HG02943 (cell line): ENCODE measurements around the gene DNAI2.
"Not testable (repeated sequence)": the region's sequence is repeated elsewhere in the genome, so short reads cannot be mapped to it uniquely, and the experiment has no call there.

Source experiments
- ATAC-seq: cut with Tn5 transposase; IDR thresholded peaks from one replicate; pipeline ENCODE4 v1.9.1; 2021; ENCODE audit warnings: mild to moderate bottlenecking, low read depth, moderate library complexity; ENCODE audit not compliant: unreplicated experiment

The DNAI2 gene

DNA sequence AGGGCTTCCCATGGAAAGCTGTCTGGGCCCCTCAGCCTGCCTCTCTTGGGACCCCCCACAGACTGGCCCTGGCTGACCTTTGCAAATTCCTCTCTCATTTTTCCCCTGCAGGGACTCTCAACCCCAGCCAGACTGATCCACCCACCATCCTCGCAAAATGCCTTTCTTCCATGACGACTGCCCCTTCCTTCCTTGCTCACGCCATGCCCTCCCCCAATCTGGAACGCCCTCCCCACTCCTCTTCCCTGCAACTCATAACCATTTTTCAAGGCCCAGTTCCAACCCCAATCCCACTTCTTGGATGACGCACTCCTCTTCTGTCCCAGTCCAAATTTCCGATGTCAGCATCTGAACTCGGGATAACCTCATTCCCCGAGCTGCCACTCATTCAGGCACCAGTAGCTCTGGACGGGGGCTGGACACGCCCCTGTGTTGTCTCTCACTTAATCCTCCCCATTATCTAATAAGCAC lies 1.3 kb upstream of the DNAI2 start:
- ATAC-seq = no peak

- ATAC-seq = no peak
Measured at GRCh38 chr17:74274709-74275340, 791 bp downstream of the DNAI2 start.

DNA sequence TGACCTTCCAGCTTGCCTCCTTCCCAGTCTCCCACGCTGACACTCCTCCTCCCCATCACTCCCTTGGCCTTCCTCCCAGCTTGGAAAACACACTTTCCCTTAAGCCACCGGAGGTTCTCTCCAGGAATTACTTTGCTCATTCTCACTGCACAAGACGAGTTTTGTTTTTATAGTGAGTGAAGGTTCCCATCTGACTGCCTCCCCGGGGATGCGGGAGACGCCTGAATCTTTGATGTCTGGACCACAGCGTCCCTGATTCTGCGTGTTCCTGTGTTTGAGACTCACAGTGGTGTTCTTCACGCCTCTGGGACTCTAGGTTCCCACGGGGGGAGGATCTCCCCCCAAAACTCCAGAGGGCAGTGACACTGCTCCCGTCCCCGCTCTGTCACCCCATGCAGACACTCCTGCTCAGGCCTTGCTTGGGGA lies 2.0 kb downstream of the DNAI2 start:
- no peak for ATAC-seq

- ATAC-seq = no peak
Measured at GRCh38 chr17:74276541-74277009, 2.5 kb downstream of the DNAI2 start.

DNA sequence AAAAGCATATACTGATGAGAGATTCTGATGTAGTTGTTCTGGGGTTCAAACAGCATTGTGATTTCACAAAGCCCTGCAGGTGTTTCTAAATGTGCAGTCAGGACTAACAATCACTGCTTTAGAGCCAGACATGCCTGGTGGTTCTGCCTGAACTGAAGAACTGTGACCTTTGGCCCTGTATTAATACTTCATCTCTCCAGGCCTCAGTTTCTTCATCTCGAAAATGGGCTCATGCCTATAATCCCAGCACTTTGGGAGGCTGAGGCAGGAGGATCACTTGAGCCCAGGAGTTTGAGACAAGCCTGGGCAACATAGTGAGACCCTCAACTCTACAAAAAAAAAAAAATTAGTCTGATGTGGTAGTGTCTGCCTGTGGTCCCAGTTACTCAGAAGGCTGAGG lies 3.9 kb downstream of the DNAI2 start:
- no peak for ATAC-seq

DNA sequence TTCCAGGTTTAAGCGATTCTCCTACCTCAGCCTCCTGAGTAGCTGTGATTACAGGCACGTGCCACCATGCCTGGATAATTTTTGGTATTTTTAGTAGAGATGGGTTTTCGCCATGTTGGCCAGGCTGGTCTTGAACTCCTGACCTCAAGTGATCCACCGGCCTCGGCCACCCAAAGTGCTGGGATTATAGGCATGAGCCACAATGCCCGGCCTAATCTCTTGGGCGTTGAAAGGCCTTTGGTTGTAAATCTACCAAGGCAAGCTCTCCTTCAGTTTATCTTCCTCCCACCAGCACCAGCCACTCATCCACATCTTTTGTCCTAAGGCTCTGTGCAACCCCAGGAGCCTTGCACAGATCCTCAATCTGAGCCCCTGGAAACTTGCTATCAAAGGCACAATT lies 5.6 kb downstream of the DNAI2 start:
- not testable (repeated sequence) for ATAC-seq

- ATAC-seq = no peak
Measured at GRCh38 chr17:74280093-74280513, 6.1 kb downstream of the DNAI2 start.

GRCh38 chr17:74281799-74282198 lies 7.8 kb downstream of the DNAI2 start:
- ATAC-seq = no peak

GRCh38 chr17:74282274-74282586 lies 8.2 kb downstream of the DNAI2 start:
- ATAC-seq = not testable (repeated sequence)

- no peak for ATAC-seq
Measured at GRCh38 chr17:74282587-74283370, 8.7 kb downstream of the DNAI2 start.

DNA sequence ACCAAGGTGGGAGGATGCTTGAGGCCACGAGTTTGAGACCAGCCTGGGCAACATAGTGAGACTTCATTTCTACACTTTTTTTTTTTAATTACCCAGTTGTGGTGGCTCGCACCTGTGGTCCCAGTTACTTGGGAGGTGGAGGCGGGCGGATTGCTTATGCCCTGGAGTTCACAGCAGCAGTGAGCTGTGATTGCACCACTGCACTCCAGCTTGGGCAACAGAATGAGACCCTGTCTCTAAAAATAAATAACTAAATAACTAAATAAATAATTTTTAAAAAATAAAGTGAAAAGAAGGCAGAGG lies 9.3 kb downstream of the DNAI2 start:
- no peak for ATAC-seq

DNA sequence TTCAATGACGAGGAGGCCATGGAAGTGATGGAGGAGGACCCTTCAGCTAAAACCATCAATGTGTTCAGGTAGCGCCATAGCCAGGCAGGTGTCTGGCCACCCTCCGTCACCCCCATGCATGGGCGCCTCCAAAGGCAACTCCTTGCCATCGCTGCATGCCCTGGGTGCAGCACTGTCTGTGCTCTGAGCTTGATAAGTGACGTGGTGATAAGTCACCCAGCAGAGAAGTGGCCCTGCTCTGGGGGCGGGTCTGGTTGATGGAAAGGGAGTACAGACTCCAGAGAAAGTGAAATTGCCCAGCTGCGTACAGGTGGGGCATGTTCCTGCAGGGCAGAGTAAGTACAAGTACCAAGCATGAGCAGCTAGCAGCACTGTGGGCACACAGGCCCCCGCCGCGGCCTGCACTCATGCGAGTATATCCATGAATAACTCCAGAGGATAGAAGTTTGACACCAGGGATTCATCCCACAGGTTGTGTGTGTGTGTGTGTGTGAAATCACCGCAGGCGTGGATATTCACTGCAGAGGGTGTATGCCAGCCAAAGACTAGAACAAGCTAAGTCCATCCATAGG lies 13.1 kb downstream of the DNAI2 start:
- no peak for ATAC-seq

GRCh38 chr17:74288785-74289184 lies 14.8 kb downstream of the DNAI2 start:
- ATAC-seq = no peak

GRCh38 chr17:74289688-74290087 lies 15.7 kb downstream of the DNAI2 start:
- ATAC-seq = no peak

DNA sequence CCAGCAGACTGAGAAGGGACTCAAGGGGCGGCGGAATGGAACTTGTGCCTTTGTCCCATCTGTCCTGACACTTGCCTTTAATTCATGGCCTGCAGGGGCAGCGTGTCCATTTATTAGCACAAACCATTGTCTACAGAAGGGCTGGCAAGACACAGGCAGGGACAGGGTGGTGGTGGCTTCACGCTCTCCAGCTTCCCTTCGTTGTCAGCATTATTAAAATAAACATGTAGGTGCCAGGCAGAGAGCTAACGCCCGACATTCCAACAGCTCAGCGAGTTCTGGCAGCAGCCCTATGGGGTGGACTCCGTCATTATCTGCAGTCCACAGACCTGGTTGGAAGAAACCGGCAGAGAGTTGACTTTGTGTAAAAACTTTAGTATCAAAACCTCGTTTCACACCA lies 16.3 kb downstream of the DNAI2 start:
- ATAC-seq = no peak

DNA sequence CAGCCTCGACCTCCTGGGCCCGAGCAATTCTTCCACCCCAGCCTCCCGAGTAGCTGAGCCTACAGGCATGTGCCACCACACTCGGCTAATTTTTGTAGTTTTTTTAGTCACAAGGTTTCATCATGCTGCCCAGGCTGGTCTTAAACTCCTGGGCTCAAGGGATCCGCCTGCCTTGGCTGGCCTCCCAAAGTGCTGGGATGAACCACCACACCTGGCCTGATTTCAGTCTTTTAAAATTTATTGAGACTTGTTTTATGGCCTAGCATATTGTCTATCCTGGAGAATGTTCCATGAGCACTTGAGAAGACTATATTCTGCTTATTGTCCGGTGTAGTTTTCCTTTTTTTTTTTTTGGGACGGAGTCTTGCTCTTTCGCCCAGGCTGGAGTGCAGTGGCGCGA lies 18.5 kb downstream of the DNAI2 start:
- ATAC-seq = no peak

GRCh38 chr17:74295625-74296547 lies 21.9 kb downstream of the DNAI2 start:
- no peak for ATAC-seq

DNA sequence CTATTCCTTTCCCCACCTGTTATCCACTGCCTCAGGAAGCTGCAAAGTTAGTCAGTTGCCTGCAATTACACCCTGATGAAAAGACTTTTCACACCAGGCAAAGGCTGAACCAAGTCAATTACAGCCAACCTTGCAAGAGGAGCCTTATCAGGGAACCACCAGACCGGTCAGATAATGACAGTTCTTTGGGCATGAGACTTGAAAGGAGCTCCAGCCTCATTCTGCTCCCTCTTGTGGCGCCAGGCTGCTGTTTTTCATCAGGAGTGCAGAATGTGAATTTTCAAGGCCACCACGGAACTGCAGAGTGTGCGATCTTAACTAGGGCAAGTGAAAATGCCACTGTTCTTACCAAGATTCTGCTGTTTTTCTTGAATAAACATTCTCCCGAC lies 22.5 kb downstream of the DNAI2 start:
- no peak for ATAC-seq

DNA sequence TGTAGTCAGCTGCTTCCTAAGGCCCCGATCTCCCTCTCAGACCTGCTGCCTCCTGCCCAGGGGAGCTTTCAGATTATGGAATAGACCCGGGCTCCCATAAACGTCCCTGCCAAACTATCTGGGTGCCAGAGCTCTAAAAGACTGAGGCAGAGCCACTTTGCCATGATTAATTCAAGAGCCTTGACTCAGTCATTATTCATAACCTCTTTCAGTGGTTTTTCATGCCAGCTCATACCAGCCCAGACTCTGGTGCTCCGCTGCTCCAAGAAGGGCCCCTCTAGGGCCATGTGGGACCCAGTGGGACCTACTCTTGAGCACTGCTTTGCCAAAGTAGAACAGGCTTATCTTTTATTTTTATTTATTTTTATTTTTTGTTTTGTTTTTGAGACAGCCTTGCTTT lies 23.9 kb downstream of the DNAI2 start:
- no peak for ATAC-seq

DNA sequence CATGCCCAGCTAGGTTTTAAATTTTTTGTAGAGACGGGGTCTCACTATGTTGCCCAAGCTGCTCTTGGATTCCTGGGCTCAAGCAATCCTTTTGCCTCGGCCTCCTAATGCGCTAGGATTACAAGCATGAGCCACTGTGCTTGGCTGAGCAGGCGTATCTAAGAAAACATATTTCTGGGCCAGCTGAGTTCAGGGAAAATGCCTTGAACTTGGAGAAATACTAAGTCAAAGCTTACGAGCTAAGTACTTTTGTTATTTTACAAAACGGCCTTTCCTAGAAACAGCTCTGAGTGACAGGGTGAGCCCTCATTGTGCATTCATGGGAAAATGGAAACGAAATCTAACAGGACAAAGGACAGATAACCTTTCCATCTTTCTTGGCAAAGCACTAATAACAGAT lies 24.7 kb downstream of the DNAI2 start:
- ATAC-seq = no peak
